DMS53 treated with DMSO at 0.1 percent for 48 hours (cell line): ENCODE data around the gene PARM1.
A peak's percentile ranks its signal among the peaks of the same experiment; 100 is the strongest.

Experiments used
- DNase-seq: peaks from one replicate; lab custom pipeline; 2025; ENCODE audit not compliant: unreplicated experiment; lab: John Stamatoyannopoulos, UW

The PARM1 gene

DNA sequence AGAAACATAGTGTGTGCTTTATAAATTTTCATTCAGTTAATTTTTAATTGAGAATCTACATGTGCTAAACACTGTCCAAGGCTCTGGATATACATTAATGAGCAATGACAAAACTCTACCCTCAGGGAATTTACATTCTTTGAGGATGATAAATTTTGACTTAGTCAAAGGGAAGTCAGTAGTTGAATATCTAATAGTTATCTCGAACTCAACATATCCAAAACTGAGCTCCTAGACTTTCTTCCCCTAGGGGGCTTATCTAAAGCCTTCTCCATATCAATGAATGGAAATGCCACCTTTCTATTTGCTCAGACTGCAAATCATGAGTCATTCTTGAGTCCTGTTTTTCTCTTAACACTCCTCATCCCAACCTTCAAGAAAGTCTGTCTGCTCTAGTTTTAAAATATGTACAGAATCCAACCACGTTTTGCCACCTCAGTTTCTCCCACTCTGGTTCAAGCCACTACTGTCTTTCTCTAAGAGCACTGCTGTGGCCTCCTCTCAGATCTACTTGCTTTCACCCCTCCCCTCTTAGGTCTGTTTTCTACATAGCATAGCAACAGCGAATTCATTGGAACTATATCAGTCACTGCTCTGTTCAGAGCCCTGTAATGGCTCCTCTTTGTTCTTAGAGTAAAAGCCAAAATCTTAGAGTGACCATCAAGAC, 9.5 kb downstream of the PARM1 start:
- DNase-seq = no peak

DNA sequence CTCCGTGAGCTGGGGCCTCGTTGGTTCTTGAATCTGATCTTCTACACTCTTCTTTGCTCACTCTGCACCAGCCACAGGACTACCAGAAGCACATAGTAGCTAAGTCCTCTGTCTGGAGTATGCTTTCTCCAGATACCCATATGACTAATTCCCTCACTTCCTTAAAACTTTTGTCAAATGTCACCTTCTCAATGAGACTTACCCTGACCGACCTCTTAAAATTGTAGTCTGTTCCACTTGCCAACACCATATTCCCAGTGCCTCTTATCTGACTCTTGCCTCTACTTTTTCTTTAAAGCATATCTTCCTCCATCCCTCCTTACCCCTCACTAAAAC, 10.0 kb downstream of the PARM1 start:
- DNase-seq = no peak

GRCh38 chr4:74944354-74944793, 11.5 kb downstream of the PARM1 start:
- DNase-seq = peak; percentile 96

- no peak for DNase-seq
Measured at GRCh38 chr4:74946196-74946595, 13.3 kb downstream of the PARM1 start.

- no peak for DNase-seq
Measured at GRCh38 chr4:74947798-74948197, 14.9 kb downstream of the PARM1 start.

- no peak for DNase-seq
Measured at GRCh38 chr4:74948236-74948635, 15.3 kb downstream of the PARM1 start.

DNA sequence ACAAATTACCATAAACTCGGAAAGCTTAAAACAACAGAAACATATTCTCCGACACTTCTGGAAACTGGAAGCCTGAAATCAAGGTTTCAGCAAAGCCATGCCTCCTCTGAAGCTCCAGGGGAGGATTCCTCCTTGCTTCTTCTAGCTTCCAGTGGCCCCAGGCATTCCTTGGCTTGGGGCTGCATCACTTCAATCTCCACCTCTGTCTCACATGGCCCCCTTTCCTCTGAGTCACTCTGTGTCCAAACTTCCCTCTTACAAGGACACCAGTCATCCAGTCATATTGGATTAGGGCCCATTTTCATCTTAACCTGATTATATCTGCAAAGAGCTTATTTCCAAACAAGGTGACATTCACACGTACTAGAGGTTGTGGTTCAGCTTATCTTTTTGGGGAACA, 17.3 kb downstream of the PARM1 start:
- DNase-seq = no peak

GRCh38 chr4:74950882-74951281, 18.0 kb downstream of the PARM1 start:
- no peak for DNase-seq

- DNase-seq = no peak
Measured at GRCh38 chr4:74953647-74954046, 20.7 kb downstream of the PARM1 start.

DNA sequence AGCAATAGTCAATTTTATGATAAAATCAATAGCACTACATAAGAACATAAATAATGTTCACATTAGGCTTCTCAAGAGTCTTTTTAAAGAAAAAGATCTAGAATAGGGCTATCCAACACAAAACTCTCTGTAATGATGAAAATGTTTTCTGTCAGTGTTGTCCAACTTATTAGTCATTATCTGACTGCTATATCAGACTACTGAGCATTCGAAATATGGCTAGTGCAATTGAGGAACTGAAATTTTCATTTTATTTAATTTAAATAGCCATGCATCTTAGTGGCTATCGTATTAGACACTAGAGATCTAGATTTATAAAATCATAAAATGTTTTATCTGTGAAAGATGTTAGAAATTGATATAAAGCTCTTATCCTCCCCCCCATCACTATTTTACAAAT, 26.0 kb downstream of the PARM1 start:
- no peak for DNase-seq

- no peak for DNase-seq
Measured at GRCh38 chr4:74961230-74961629, 28.3 kb downstream of the PARM1 start.

GRCh38 chr4:74962584-74962983, 29.7 kb downstream of the PARM1 start:
- DNase-seq = no peak

DNA sequence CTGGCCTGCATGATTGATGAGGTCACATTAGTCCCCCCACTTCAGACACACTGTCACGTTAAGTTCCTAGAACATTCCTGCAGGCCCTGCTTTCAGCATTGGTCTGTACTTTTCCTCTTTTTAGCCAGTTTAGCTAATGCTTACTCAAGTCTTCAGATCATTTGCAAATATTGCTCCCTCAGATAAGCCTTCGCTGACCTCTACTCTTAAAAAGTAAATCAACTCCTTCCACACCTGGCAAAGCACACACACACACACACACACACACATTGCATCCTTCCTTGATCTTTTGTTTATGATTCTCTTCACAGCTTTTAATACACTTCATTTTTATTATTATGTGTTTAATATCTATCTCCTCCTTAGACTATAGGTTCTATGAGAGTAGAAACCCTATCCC, 31.4 kb downstream of the PARM1 start:
- DNase-seq = no peak

- no peak for DNase-seq
Measured at GRCh38 chr4:74967324-74967723, 34.4 kb downstream of the PARM1 start.

DNA sequence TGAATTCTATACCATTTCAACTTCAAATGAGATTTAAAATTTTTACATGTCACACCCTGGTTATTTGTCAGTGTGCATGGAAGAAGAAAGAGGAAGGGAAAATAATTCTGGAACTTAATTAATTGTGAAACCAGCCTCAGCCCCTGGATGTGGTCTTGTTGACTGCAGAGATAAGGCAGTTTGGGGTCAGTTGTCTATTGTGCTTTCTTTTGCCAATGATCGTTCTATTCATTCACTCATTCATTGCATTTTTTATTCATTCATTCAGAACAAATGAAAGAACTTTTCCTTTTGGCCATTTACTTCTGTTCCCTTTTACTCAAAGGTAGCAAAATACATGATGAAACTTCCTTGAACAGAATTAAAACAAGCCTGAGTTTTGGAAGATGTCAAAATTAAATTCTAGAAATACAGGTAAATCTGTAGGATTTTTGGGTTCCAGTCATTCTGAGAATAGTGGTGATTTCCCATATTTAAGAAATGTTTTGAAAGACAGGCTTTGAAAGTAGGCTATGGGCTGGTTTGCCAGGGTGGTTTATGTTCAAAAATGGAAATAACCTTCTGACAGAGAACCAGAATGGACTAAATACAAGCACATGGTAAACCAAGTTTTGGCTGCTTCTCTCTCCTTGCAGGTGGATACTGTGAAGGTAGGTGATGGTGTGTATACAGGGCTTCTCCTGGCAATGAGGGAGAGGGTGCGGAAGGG, 35.7 kb downstream of the PARM1 start:
- DNase-seq = no peak

GRCh38 chr4:74969507-74970474, 36.9 kb downstream of the PARM1 start:
- DNase-seq = no peak

GRCh38 chr4:74970577-74970976, 37.7 kb downstream of the PARM1 start:
- no peak for DNase-seq

DNA sequence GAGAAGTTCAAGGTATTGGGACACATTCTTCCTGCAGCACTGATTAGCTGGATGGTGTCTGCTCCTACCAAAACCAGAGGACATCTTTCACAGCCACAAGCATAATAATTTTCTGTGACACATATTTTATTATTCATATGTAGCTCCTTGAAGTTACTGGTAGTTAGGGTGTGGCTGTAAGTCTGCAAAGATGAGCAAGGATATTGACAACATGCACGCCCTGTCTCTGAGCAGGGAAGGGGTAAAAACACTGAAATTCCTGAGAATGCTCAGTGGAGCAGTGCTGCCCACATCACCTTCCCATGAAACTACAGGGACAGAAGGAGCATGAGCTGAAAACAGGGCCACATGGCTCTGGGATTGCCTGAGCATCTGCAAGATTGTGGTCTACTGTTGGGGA, 38.9 kb downstream of the PARM1 start:
- no peak for DNase-seq

GRCh38 chr4:74975082-74975481, 42.2 kb downstream of the PARM1 start:
- DNase-seq = no peak

DNA sequence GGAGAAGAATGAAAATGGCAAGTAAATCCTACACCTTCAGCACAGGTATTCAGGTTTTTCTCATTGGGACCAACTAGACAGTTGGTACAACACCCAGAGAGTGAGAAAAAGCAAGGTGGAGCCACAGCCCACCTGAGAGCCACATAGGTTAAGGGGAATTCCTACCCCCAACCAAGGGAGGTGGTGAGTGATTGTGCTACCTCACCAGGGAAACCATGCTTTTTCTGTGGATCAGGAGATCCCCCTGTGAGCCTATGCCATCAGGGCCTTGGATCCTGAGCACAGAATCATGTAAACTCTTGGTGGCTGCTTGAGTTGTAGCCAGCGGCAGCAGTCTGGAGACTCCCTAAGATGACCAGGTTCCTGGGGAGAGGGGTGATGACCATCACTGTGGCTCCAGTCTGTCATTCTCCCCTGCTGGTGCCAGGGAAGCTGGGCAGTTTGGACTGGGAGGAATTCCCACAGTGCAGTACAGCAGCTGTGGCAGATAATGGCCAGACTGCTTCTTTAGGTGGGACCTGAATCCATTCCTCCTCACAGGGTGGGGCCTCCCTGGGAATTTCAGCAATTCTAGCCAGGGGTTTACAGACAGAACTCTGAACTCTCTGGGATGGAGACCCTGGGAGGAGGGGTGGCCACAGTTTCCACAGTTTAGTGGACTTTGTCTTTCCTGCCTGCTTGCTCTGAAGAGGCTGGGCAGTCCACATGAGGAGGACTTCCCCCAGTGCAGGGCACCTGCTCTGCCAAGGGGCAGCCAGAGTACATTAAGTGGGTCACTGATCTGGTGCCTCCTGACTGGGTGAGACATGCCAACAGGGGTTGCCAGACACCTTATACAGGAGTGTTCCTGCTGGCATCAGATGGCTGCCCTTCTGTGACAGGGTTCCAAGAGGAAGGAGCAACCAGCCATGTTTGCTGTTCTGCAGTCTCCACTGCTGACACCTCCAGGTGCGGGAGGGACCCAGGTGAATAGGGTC, 43.2 kb downstream of the PARM1 start:
- DNase-seq = no peak
